Ramos (cell line): ENCODE results near the gene C15orf39.
"Not testable (repeated sequence)": the region's sequence is repeated elsewhere in the genome, so short reads cannot be mapped to it uniquely, and the experiment has no call there.

Source experiments
- in situ Hi-C: fragments of 300-500 bp; cut with MboI; formaldehyde crosslinking; loops from one replicate; pipeline ENCODE4 v1.14.3; 2022; ENCODE audit warnings: low sequenced_read_pairs; ENCODE audit not compliant: unreplicated experiment

The C15orf39 gene

DNA sequence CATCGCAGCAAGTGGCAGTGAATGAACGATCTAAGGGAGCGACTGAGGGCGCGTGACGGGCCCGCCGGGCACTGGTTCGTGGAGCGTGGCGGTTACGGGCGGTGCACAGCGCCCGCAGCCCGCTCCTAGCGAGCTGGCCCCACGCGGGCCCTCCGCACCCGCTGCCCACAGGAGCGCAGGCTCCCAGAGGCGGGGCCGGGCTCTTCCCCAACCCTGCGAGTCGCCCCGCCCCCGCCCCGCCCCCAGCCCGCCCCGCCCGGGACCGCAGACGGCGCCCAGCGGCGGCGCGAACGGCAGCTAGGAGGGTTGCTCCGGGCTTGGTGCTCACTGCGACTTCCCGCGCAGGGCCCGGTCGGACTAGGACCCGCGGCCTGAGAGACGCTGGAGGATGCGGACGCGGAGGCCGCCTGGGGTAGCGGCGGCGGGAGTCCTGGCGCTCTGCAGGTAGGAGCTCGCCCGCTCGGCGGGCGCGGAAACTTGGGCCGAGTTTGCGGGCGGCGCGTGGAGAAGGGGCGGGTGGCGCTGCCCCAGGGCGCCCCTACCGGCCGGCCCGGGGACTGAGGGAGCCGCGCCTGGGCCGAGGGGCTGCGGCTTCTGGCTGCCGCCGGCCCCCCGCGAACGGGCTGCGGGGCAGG lies at the start of gene C15orf39:
Gene C15orf39, plus strand, starts transcription at position 267 of the 635 bp plus-strand sequence. CDS start 4,167 bp downstream, outside the sequence.
- in situ Hi-C loops = no loop called here

- in situ Hi-C loops = no loop called here
Measured at GRCh38 chr15:75152382-75153079, 49.2 kb upstream of the C15orf39 start.

DNA sequence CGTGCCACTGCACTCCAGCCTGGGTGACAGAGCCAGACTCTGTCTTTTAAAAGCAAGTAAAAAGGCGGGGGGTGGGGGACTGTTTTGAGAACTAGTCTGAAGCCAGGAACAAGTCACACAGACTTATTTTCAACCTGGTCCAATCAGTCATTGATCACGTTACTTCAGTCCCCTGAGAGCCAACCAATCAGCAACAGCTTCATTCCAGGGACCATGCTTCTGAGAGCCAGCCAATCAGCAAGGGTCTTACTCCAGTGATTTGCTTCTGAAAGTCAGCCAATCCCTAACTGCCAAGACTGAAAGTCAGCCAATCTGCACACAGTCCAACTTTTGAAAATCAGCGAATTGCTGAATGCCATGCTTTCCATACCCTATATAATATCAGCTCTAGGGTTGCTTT lies 48.6 kb upstream of the C15orf39 start:
- in situ Hi-C loops = no loop called here

- in situ Hi-C loops = no loop called here
Measured at GRCh38 chr15:75153565-75154276, 48.0 kb upstream of the C15orf39 start.

- in situ Hi-C loops = no loop called here
Measured at GRCh38 chr15:75154461-75155062, 47.1 kb upstream of the C15orf39 start.

- in situ Hi-C loops = no loop called here
Measured at GRCh38 chr15:75156326-75157215, 45.1 kb upstream of the C15orf39 start.

- in situ Hi-C loops = no loop called here
Measured at GRCh38 chr15:75158402-75158801, 43.3 kb upstream of the C15orf39 start.

- in situ Hi-C loops = no loop called here
Measured at GRCh38 chr15:75159244-75159643, 42.4 kb upstream of the C15orf39 start.

DNA sequence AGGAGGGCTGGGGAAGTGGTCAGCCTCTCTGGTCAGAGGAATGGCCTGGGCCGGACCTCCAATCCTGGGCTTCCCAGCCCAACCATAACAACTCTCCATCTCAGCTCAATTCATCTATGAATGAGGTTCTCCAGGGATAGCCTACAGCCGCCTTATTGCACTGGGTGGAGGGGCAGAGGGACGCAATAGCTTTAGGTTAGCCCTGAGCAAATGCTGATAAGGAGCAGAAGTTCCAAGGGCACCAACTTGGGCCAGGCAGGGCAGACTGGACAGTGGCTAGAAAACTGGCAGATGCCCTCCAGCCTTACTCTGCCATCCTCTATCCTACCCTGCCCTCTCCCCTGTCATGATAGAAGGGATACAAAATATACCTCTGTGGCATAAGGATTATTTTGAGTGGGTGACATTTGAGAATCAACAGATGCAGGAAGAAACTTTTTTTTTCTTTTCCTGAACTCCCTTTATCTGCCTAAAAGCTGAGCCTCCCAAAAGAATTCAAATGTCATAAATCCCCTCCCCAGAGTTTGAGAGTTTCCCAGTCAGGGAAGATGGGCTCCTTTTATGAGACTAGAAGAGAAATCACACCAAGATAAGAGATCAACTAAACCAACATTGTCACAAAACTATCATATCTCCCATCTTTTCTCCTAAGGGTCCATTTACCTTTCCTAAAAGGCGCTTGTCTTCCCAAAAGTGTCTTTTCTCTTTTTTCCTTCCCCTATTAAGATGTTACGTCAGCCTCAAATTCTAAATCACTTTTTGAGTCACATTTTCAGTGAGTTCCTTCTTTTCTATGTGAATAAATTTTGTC lies 40.4 kb upstream of the C15orf39 start:
- in situ Hi-C loops = no loop called here

- in situ Hi-C loops = no loop called here
Measured at GRCh38 chr15:75161917-75162414, 39.7 kb upstream of the C15orf39 start.

- in situ Hi-C loops = no loop called here
Measured at GRCh38 chr15:75163150-75163564, 38.5 kb upstream of the C15orf39 start.

- in situ Hi-C loops = no loop called here
Measured at GRCh38 chr15:75164625-75165350, 36.9 kb upstream of the C15orf39 start.

- in situ Hi-C loops = not testable (repeated sequence)
Measured at GRCh38 chr15:75166489-75167063, 35.1 kb upstream of the C15orf39 start.

- in situ Hi-C loops = no loop called here
Measured at GRCh38 chr15:75167588-75168350, 33.9 kb upstream of the C15orf39 start.

DNA sequence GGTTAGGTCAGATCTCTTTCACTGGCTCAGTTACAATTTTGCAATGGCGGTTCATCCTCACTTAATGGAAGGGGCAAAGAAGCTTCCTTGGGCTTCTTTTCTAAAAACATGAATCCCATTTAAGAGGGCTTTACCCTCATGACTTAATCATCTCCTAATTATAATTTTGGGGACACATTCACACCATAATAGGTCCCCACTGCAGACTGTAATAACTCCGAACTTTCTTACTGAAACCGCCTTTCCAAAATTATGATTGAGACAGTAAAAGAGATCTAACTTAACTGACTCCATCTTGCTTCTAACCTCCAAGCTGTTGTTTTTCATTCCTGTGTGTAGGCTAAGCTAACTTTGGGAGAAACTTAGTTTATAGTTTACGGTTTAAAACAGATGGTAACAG lies 33.3 kb upstream of the C15orf39 start:
- in situ Hi-C loops = no loop called here

GRCh38 chr15:75170203-75170602 lies 31.5 kb upstream of the C15orf39 start:
- in situ Hi-C loops = no loop called here

- in situ Hi-C loops = no loop called here
Measured at GRCh38 chr15:75170711-75171341, 30.9 kb upstream of the C15orf39 start.
